HG03066 (cell line): ENCODE measurements around the gene TOMM5.
"Not testable (repeated sequence)": the region's sequence is repeated elsewhere in the genome, so short reads cannot be mapped to it uniquely, and the experiment has no call there.

Experiments used
- ATAC-seq: cut with Tn5 transposase; IDR thresholded peaks from one replicate; pipeline ENCODE4 v1.9.1; 2021; ENCODE audit warnings: low read depth; ENCODE audit not compliant: unreplicated experiment

Gene TOMM5

DNA sequence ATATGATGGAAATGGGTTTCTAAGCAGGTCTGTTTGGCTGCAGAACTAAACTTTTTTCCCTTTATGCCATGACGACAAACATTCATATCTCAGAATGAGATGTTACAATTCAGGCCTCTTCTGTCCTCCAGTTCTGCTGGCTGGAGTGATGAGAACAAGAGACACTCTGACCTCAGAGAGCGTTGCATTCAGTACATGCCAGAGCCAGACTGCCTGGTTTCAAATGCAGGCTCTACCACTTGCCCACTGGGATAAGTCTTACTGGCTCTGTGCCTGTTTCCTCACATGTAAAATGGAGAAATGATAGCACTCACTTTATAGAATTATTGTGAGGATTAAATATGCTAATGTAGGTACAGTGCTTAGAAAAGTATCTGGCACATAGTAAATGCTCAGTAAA lies 24.8 kb upstream of the TOMM5 start:
- ATAC-seq = no peak

GRCh38 chr9:37611961-37612360 lies 19.6 kb upstream of the TOMM5 start:
- no peak for ATAC-seq

- no peak for ATAC-seq
Observed at GRCh38 chr9:37611014-37611413, 18.6 kb upstream of the TOMM5 start.

DNA sequence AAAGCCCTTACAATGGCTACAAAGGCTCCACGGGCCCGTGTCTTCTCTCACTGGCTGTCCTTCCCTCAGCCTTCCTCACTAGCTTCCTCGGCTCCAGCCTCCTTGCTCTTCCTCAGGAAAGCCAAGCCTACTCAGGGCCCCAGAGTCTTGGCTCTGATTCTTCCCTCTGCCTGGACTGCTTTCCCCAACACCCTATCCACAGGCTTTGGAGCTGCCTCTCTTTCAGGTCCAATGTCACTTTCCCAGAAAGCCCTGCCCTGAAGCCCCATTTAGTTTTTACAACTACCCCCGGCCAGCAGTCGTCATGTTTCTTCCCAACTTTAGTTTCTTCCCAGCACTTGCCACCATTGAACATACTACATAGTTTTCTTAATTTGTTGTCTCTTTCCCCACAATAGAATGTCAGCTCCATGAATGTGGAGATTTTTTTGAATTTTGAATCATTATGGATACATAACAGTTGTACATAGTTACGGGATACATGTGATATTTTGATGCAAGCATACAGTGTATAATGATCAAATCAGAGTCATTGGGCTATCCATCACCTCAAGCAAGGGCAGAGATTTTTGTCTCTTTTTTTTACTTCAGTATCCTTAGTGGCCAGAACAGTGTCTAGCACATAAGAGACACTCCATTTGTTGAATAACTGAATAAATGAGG lies 17.5 kb upstream of the TOMM5 start:
- no peak for ATAC-seq

GRCh38 chr9:37608250-37608649 lies 15.9 kb upstream of the TOMM5 start:
- ATAC-seq = no peak

DNA sequence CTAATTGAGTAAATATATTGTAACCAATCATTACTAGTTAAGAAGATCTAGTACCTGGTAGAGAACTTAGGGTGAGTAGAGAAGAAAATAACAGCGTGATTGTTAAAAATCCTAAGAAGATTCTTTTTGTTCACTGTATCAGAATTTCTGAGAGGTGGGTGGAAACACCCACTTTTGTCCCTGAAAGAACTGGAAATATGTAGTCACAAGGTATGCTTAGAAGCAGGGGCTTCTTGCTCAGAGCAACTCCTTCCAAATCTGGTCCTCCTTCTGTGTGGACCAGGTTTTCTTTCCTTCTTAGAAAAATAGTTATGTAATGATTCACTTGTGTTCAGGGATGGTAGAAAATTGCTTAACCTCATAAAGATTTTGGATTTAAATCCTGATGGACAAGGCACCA lies 11.9 kb upstream of the TOMM5 start:
- ATAC-seq = no peak

DNA sequence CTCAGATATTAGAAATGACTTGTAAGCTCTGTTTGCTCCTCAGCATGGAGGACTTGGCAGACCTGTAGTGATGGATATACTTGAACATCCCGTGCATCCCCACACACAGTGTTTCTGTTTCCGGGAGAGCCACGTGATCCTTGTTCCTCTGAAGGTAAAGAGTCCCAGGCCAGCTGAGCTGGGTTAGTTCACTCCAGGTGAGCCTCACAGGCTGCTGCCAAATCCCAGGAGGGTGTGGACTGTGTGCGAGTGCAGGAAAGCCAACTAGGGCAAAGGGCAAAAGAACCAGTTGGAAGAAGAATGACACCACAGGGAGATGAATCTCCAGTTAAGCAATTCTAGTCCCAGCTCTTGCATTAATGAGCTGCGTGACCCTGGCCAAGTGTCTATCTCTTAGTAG lies 10.4 kb upstream of the TOMM5 start:
- no peak for ATAC-seq

DNA sequence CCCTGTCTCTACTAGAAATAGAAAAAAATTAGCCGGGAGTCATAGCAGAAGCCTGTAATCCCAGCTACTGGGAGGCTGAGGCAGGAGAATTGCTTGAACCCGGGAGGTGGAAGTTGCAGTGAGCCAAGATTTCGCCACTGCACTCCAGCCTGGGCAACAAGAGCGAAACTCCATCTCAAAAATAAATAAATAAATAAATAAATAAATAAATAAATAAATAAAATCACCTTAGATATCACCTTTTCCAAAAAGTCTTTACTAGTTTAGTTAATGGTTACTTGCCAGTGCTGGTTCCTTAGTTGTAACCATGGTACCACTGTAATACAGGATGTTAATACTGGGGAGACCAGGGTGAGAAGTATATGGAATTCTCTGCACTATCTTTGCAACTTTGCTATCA lies 9.7 kb upstream of the TOMM5 start:
- not testable (repeated sequence) for ATAC-seq

GRCh38 chr9:37596504-37596903 lies 4.1 kb upstream of the TOMM5 start:
- no peak for ATAC-seq

- no peak for ATAC-seq
Observed at GRCh38 chr9:37593883-37594448, 1.6 kb upstream of the TOMM5 start.

- no peak for ATAC-seq
Observed at GRCh38 chr9:37587521-37587920, 4.9 kb downstream of the TOMM5 start.

GRCh38 chr9:37583522-37584121 lies 8.8 kb downstream of the TOMM5 start:
- no peak for ATAC-seq

- ATAC-seq = no peak
Observed at GRCh38 chr9:37582548-37583157, 9.7 kb downstream of the TOMM5 start.

DNA sequence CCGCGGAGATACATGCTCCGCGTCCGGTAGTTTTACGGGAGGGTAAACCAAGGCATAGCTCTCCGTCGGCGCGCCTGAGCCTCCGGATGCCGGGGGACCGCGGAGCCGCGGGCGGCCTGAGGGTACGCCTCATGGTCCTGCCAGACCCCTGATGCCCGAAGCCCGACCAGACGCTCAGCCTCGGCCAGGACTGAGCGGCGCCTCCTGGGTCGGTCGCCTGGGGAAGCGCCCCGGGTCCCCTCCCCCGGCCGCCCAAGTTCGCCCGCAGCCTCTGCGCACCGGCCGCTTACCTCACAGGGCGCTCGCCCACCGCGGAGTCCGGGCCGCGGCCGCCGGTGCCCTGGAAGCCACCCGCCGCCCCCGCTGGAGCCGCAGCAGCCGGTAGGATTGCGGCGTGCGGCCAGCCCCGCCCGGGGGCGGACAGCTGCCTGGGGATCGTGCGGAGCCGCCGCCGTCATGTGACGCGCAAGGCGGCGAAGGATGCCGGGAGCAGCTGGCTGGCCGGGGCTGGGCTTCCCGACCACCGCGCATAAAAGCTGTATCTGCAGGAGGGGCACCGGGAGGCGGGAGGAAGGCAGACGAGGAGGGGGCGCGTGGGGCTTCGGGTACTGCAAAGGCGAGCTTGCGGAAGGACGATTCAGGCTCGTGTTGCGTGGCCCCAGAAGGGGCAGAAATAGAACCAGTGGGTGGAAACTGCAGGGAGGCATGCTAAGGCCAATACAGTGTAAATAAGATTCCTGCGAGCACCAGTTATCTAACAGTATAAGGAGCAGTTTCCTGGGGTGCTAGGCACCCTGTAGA lies 16.3 kb downstream of the TOMM5 start, which contains the start of gene FBXO10:
Gene FBXO10, minus strand, starts transcription at position 460 of the 801 bp plus-strand sequence. CDS start 34,612 bp downstream, outside the sequence.
- ATAC-seq = peak; percentile 70

DNA sequence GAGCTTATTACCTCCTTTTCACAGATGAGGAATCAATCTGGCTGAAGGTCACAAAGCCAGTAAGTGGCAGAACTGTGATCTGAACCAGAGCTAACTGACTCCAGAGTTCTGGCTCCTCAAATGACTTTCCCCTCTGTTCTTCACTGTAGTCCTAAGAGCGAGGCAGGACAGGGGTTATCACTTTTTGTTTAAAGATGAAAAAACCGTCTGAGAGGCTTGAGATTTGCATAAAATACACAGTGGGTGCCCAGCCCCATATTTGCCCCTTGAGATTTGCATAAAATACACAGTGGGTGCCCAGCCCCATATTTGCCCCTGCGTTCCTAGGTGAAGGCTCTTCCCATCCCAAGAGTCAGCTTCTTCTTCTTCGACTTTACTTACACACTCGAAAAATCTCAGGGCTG lies 16.9 kb downstream of the TOMM5 start:
- ATAC-seq = peak; percentile 48

- no peak for ATAC-seq
Observed at GRCh38 chr9:37575001-37575400, 17.4 kb downstream of the TOMM5 start.

GRCh38 chr9:37574241-37574721 lies 18.1 kb downstream of the TOMM5 start:
- no peak for ATAC-seq

DNA sequence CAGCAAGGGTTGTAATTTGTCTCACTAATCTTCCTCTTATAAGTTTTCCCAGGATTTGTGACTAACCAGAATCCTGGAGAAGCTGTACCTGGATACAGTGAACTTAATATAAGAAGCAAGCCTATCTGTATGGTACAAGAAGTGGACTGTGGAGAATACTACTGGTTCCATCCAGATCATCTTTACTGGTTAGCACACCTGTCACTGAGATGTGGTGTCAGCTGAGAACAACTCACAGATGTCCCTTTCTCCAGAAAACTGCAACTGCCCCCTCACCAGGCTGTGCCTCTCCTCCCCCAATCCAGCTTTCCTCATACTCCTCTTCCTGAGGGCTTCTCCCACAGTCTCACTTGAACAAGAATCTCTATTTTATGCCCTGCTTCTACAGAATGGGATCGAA lies 21.1 kb downstream of the TOMM5 start:
- no peak for ATAC-seq

- no peak for ATAC-seq
Observed at GRCh38 chr9:37566716-37567115, 25.7 kb downstream of the TOMM5 start.

GRCh38 chr9:37565661-37566618 lies 26.5 kb downstream of the TOMM5 start:
- peak; percentile 86 for ATAC-seq
